H54 (cell line): ENCODE data around the gene SLC25A23.
A peak's percentile ranks its signal among the peaks of the same experiment; 100 is the strongest.
"Not testable (repeated sequence)": the region's sequence is repeated elsewhere in the genome, so short reads cannot be mapped to it uniquely, and the experiment has no call there.

ENCODE experiments used
- DNase-seq: peaks from one replicate; pipeline ENCODE4 v3.0.0; 2011; ENCODE audit warnings: low spot score, mixed read lengths; ENCODE audit not compliant: insufficient read length
- FAIRE-seq: peaks from 3 replicates; lab custom pipeline; 2011; peaks lifted over from hg19 to GRCh38; lab: Jason Lieb, UNC
- POLR2A ChIP-seq: IDR thresholded peaks from 2 replicates; pipeline ENCODE4 v1.6.1; 2011; ENCODE audit warnings: low read depth, mild to moderate bottlenecking, low read length

Gene SLC25A23

GRCh38 chr19:6433663-6434062 lies 25.9 kb downstream of the SLC25A23 start, which contains the start of gene SLC25A41:
TSS of gene SLC25A41 (minus strand) at chr19:6433763. CDS start at chr19:6433693, 70 bp downstream.
- DNase-seq, result no peak

DNA sequence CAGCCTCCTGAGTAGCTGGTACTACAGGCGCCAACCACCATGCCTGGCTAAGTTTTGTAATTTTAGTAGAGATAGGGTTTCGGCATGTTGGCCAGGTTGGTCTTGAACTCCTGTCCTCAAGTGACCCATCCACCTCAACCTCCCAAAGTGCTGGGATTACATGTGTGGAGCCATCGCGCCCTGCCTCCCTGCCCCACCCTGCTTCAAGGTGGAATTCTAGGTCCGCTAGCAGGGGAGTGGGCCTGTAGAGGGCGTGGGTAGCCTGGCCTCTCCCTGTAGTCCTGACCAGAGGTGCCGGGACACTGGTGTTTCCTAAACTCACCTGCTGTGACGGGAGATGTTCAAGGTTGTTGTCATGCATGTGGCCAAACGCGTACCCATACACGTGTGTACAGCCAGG lies 26.4 kb downstream of the SLC25A23 start:
- DNase-seq, result no peak
- FAIRE-seq, result no peak
- TF ChIP-seq POLR2A, result no peak

More at GRCh38 chr19:6433663-6434062, 25.9 kb downstream of the SLC25A23 start, which contains the start of gene SLC25A41:
- FAIRE-seq, result no peak
- no peak for TF ChIP-seq POLR2A

DNA sequence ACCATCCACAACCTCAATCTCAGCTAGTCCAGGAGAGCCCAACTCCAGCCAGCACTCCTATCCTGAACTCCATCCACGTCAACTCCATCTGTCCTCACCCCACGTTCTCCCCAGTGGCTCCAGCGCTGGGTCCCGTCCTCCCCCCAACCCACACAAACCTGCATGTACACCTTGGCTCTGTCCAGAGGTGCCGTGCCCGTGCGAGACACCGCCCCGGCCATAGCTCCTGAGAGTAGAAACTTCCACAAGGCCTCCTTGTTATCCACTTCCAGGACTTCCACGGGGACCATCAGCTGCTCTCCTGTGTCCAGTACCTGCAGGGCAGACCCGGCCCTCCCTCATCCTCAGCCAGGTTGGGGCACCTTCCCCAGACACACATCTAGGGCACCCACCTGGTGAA lies 27.7 kb downstream of the SLC25A23 start:
- TF ChIP-seq POLR2A, result no peak
- DNase-seq (no peak), FAIRE-seq (no peak)

DNA sequence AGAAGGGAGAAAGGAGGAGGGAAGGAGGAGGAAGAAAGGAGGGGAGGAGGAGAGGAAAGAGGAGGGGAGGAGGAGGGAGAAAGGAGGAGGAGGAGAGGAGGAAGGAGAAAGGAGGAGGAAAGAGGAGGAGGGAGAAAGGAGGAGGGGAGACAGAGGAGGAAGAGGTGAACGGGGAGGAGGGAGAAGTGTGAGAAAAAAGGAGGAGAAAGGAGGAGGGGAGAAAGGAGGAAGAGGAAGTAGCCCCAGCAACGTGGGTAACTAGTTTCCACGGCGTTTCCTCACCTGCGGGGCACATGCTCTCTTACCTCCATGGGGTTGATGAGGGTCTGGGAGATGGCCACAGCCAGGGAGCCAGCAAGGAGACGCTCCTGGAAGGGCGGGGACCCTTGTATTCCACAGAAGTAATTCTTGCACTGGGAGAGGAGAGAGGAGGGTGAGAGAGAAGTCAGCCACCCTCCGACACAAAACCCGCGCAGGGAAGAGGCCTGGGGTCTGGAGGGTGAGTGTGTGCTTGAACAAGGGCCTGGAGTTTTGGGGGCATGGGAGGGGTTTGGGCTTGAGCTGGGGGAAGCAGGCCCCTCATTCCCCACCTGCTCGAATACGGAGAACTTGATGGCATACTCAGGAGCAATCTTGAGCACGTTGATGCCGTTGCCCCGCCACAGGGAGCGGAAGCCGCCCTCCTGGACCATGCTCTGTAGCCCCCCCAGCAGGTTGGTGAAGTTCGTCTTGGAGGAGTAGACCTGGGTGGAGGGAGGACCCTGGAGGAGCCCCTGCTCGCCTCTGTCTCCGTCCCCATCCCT lies 30.0 kb downstream of the SLC25A23 start:
- TF ChIP-seq POLR2A, result no peak
- FAIRE-seq (no peak), DNase-seq (no peak)

GRCh38 chr19:6428692-6429418 lies 30.7 kb downstream of the SLC25A23 start:
- FAIRE-seq, DNase-seq: not testable (repeated sequence)

- no peak for DNase-seq
- TF ChIP-seq POLR2A, result no peak
- FAIRE-seq, result no peak
Measured at GRCh38 chr19:6427131-6427530, 32.5 kb downstream of the SLC25A23 start.

GRCh38 chr19:6425732-6426620 lies 33.6 kb downstream of the SLC25A23 start:
- no peak for FAIRE-seq
- TF ChIP-seq POLR2A, result no peak
- no peak for DNase-seq

DNA sequence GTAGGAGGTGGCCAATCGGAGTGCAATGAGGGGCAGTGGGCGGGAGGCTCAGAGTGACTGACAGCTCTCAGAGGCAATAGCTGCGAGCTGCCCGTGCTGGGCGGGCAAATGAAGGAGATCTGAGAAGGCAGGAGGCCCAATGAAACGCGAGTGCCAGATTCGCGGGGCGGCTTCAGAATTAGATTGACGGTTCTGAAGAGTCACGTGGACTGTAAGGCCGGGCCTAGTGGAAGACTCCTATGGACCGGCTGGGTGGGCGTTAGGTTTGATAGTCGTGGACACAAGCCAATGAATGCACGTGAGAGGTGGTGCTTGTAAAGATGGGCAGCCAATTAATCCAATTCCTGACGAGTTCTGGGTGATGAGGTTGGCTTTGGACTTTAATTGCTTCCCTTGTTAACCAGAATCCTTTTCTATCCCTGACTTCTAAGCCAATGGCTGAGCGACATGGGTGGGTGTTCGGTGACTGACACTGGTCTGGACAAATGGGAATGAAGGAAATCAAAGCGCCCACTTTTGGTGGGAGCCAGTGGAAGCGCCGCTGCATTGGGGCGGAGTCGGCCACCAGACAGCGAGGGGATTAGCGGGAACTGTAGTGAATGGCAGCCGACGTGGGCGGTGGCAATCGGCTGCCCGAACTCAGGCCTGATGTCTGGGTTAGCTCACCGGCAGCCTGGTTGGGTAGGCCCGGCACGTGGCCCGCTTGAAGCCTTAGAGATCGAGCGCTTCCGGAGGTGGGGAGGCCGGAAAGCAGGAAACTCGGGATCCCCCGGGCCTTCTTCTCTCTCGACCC lies 34.5 kb downstream of the SLC25A23 start:
- 0 out of 2 replicates have a peak, but pooled peaks have one; percentile 38 for TF ChIP-seq POLR2A
- DNase-seq (peak; percentile 99), FAIRE-seq (peak; percentile 94)

DNA sequence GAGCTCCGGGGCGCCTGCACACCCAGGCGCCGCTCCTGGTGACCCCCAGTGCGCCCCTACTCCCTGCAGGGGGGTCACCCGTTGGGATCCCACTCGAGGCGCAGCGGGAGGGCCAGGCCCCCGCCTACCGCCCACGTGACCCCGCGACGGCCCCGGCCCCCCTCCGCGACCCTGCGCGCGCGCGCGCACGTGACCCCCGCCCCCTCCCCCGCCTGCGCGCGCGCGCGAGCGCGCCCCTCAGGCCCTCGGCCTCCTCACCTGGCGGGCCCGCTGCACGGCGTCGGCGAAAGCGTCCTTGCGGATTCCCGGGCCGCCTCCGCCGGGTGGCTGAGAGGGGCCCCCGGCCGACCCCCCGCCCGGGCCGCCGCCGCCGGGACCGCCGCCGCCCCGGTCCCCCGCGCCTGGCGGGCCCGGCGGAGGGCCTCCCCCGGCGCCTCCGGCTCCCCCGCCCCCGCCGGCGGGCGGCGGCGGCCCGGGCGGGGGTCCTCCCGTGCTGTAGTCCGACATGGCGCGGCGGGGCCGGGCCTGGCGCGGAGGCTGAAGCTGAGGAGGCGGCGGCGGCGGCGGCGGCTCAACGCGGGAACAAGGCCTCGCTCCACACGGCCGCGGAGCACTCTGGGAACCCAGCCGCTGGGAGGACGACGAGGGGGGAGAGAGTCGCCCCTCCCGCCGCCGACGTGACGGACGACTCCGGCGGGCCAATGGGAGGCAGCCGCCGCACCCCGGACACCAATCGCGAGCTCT lies 35.2 kb downstream of the SLC25A23 start, which contains the start of gene KHSRP:
KHSRP (minus strand) TSS at position 617 of the 744 bp plus-strand sequence; CDS start at position 507, 110 bp downstream.
- TF ChIP-seq POLR2A, result peak; percentile 77

DNA sequence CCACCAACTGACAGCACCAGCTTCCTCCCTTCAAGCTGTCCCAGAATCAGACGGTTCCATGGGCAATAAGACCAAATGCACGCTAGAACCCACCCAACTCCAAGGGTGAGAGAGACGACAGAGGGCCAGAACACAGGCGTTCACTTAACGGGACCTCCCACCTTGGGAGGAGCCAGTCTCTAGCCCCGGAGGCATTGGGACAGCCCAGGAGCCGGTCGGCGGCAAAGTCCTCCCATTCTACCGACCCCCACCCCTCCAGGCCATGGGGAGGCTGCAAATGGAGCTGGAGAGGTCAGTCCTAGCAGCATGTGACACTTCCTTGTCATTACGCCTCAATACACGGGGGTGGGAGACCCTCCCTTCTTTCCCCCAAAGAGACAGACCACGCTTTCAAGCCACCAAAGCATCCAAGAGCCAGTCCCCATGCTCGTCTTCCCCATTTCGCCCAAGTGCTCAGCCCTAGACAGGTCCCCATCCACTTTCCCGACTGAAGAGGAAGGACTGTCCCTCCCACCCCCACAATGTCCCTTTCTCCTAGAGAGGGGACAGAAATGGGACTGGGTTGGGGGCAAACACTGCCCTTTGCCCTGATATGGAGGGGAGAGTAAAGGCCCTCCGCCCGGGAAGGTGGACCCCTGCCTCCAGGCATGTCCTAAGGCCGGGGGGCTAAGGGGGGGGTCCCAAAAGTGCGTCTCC lies 35.9 kb downstream of the SLC25A23 start:
- TF ChIP-seq POLR2A, result no peak
- peak; percentile 75 for DNase-seq
- no peak for FAIRE-seq

More for the DNA sequence above, 35.2 kb downstream of the SLC25A23 start, which contains the start of gene KHSRP:
- no peak for FAIRE-seq
- DNase-seq, result no peak

- no peak for FAIRE-seq
- TF ChIP-seq POLR2A, result no peak
- DNase-seq, result no peak
Measured at GRCh38 chr19:6421075-6422014, 38.2 kb downstream of the SLC25A23 start.
